Neural crest cell (in vitro differentiated cells): ENCODE measurements around the gene ANKRD16. TPM values are rescaled to one million over a fixed set of nuclear protein-coding genes. Genes with fewer than 3 reads are reported as not detected.
"Not testable (repeated sequence)": the region's sequence is repeated elsewhere in the genome, so short reads cannot be mapped to it uniquely, and the experiment has no call there.

Source experiments
- DNase-seq: peaks from one replicate; pipeline ENCODE4 v3.0.0; 2021; ENCODE audit warnings: low read depth, mixed read lengths, low spot score
- H3K27ac Mint-ChIP-seq: one replicate; pipeline ENCODE4 v1.8.0; 2021; ENCODE audit warnings: mild to moderate bottlenecking, mixed read lengths; ENCODE audit not compliant: unreplicated experiment
- H3K27me3 Mint-ChIP-seq: 2 replicates; pipeline ENCODE4 v1.8.0; 2021; ENCODE audit warnings: low read depth, mild to moderate bottlenecking, mixed read lengths
- H3K36me3 Mint-ChIP-seq: 2 replicates; pipeline ENCODE4 v1.8.0; 2021; ENCODE audit warnings: low read depth, mild to moderate bottlenecking, mixed read lengths
- H3K4me1 Mint-ChIP-seq: 2 replicates; pipeline ENCODE4 v1.8.0; 2021; ENCODE audit warnings: mixed read lengths
- H3K4me3 Mint-ChIP-seq: one replicate; pipeline ENCODE4 v1.8.0; 2021; ENCODE audit warnings: mild to moderate bottlenecking, mixed read lengths
- H3K9me3 Mint-ChIP-seq: 2 replicates; pipeline ENCODE4 v1.8.0; 2021; ENCODE audit warnings: mixed read lengths
- total RNA-seq: library from RNA; stranded (reverse); gene quantifications from 2 replicates; pipeline ENCODE4 v1.2.1, GENCODE V29; 2021
- TF ChIP-seq, protein P1 (sequence below): fragments of 200-600 bp; sonication (generic); conservative IDR thresholded peaks from 2 replicates; pipeline ENCODE4 v1.5.0; 2021; ENCODE audit warnings: antibody characterized with exemption, mild to moderate bottlenecking

ANKRD16 gene
- total RNA-seq, 1 donor from 2014 or later = 13.3 TPM

DNA sequence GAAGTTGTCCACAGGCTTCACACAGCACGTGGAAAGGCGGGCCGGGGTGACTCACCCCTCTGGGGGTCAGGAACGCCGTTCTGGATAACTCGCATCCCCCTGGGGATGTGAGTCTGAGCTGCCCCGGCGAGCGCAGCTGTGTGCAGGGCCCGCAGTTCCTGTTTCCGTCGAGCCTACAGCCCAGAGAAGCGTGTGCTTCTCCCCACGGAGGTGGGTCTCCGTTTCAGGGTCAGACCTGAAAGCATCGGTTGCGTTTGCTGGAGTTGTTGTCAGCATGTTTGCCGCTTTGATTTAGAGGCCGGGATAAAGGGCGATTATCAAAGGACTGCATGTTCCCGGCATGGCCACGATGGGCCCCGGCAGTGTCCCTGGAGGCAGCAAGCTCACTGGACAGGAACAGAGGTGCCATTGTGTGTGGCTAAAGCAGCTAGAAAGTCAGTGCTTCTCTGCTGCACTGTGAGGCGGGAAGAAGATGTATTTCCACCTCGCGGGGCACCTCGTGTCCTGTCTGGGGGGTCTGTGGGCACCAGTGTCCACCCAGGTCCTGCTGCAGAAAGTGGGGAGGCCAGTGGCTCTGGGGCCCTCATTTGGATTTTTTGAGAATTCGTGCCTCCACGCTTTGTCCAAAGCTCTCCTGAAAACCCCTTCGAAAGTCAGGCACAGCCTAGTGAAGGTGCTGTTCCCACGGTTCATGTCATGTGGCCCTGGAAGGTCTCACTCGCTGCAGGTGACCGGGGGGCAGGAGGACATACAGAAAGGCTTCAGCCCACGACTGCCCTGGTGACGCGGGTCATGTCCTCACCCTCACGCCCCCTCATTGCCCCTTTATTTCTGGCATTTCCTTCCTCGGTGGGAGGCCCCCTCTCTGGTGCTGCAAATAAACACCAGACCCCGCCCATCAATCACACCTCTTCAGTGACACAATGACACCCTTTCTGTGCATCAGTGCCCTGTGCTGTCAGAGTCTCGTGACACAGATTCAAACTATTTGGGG lies 49.1 kb downstream of the ANKRD16 start:
- H3K27ac Mint-ChIP-seq = peak overlapping the region; percentile 98
- peak overlapping the region; percentile 48 for H3K4me3 Mint-ChIP-seq
- no peaks in the 10 kb centered on the region for H3K27me3 Mint-ChIP-seq
- H3K9me3 Mint-ChIP-seq = no peaks in the 10 kb centered on the region
- peaks cover 44% of the 10 kb centered on the region for H3K4me1 Mint-ChIP-seq
- DNase-seq = peak; percentile 48
- H3K36me3 Mint-ChIP-seq = no peaks in the 10 kb centered on the region
- TF ChIP-seq, protein P1, sequence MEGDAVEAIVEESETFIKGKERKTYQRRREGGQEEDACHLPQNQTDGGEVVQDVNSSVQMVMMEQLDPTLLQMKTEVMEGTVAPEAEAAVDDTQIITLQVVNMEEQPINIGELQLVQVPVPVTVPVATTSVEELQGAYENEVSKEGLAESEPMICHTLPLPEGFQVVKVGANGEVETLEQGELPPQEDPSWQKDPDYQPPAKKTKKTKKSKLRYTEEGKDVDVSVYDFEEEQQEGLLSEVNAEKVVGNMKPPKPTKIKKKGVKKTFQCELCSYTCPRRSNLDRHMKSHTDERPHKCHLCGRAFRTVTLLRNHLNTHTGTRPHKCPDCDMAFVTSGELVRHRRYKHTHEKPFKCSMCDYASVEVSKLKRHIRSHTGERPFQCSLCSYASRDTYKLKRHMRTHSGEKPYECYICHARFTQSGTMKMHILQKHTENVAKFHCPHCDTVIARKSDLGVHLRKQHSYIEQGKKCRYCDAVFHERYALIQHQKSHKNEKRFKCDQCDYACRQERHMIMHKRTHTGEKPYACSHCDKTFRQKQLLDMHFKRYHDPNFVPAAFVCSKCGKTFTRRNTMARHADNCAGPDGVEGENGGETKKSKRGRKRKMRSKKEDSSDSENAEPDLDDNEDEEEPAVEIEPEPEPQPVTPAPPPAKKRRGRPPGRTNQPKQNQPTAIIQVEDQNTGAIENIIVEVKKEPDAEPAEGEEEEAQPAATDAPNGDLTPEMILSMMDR = no peak

DNA sequence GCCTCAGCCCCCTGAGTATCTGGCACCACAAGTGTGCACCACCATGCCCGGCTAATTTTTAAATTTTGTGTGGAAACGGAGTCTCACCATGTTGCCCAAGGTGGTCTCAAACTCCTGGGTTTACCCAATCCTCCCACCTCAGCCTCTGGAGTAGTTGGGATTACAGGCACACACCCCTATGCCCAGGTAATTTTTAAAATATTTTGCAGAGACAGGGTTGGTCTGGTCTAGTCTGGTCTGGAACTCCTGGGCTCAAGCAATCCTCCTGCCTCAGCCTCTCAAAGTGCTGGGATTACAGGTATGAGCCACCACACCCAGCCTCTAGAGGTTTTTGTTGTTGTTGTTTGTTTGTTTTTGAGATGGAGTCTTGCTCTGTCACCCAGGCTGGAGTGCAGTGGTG lies 53.5 kb downstream of the ANKRD16 start:
- DNase-seq, H3K36me3 Mint-ChIP-seq, H3K27me3 Mint-ChIP-seq, H3K4me3 Mint-ChIP-seq, H3K9me3 Mint-ChIP-seq, H3K27ac Mint-ChIP-seq: not testable (repeated sequence)
- peaks cover 28% of the 10 kb centered on the region for H3K4me1 Mint-ChIP-seq

GRCh38 chr10:5835446-5836095 lies 54.1 kb downstream of the ANKRD16 start:
- Mint-ChIP-seq H3K36me3 (no peaks in the 10 kb centered on the region), H3K27me3 (no peaks in the 10 kb centered on the region), H3K9me3 (no peaks in the 10 kb centered on the region), H3K4me3 (no peak overlapping the region), H3K27ac (peak overlapping the region; percentile 58), H3K4me1 (peaks cover 22% of the 10 kb centered on the region)
- TF ChIP-seq, protein P1 = no peak
- DNase-seq = no peak

GRCh38 chr10:5833814-5834213 lies 55.9 kb downstream of the ANKRD16 start:
- Mint-ChIP-seq H3K4me3 (no peak overlapping the region), H3K9me3 (no peaks in the 10 kb centered on the region), H3K4me1 (peaks cover 12% of the 10 kb centered on the region), H3K27me3 (no peaks in the 10 kb centered on the region), H3K27ac (peak overlapping the region; percentile 2), H3K36me3 (no peaks in the 10 kb centered on the region)
- no peak for DNase-seq
- TF ChIP-seq, protein P1 = no peak

DNA sequence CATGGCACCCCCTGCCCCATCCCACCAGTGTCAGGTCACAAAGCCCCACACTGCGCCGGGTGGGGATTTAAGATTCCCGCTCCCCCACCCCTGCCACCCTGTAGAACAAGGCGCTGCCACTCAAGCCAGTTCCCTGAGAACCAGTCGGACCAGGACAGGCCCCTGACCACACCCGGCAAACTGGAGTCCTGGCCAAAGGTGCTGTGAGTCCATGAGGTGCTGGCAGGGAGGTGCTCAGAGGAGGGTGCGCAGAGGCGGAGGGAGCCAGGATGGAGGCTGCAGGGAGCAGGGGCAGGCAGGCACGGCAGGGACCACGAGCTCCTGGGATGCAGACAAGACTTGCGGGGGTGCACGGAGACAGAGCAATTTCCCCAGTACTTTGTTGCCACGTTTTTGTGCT lies 56.7 kb downstream of the ANKRD16 start:
- TF ChIP-seq, protein P1 = no peak
- H3K27ac Mint-ChIP-seq = no peak overlapping the region
- H3K36me3 Mint-ChIP-seq = no peaks in the 10 kb centered on the region
- H3K4me1 Mint-ChIP-seq = peaks cover 8% of the 10 kb centered on the region
- no peak overlapping the region for H3K4me3 Mint-ChIP-seq
- no peaks in the 10 kb centered on the region for H3K27me3 Mint-ChIP-seq
- no peak for DNase-seq
- no peaks in the 10 kb centered on the region for H3K9me3 Mint-ChIP-seq

GRCh38 chr10:5831446-5831782 lies 58.3 kb downstream of the ANKRD16 start:
- TF ChIP-seq, protein P1 = no peak
- peak overlapping the region; percentile 67 for H3K27ac Mint-ChIP-seq
- DNase-seq = no peak
- no peaks in the 10 kb centered on the region for H3K36me3 Mint-ChIP-seq
- H3K9me3 Mint-ChIP-seq = no peaks in the 10 kb centered on the region
- H3K4me3 Mint-ChIP-seq = no peak overlapping the region
- peaks cover 8% of the 10 kb centered on the region for H3K4me1 Mint-ChIP-seq
- H3K27me3 Mint-ChIP-seq = no peaks in the 10 kb centered on the region
